ENCODE results near the gene RNASEH2C.

Gene RNASEH2C

DNA sequence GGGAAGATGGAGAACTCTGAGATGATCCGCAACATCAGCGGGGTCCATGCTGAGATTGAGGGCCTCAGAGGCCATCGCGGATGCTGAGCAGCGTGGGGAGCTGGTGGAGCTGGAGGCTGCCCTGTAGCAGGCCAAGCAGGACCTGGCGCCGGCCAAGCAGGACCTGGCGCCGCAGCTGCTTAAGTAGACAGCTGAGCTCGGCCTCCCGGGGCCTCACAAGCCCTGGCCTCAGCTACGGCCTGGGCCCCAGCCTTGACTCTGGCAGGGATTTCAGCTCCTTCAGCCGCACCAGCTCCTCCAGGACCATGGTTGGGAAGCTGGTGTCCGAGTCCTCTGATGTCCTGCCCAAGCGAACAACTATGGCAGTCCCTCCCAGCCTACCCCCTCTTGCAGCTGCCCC is 7.3 kb upstream of the RNASEH2C start:
- TF ChIP-seq CTCF (IDR thresholded peaks at IDR 0.05; ENCODE audit: low read depth, low read length): no peak
- no peak overlapping the region for H3K4me3 ChIP-seq (ENCODE audit: low read depth, low read length)

DNA sequence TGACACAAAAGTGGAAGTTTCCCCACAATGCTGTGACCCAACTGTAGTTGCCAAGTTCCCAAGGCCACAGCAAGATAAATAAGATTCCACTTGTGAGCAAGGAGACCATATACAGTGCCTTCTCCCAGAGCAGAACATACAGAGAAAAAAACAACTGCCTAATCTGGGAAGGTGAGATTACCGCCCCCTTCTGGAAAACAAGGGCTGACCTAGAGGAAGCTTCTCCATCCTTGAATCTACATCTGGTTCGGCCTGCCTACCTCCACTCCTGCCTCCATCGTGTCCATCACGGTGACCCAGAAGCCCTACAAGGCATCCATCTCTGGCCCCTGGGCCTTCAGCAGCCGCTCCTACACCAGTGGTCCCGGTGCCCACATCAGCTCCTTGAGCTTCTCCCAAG is 6.1 kb upstream of the RNASEH2C start:
- TF ChIP-seq CTCF (IDR thresholded peaks at IDR 0.05; ENCODE audit: low read depth, low read length): no peak
- H3K4me3 ChIP-seq (ENCODE audit: low read depth, low read length): no peak overlapping the region

DNA sequence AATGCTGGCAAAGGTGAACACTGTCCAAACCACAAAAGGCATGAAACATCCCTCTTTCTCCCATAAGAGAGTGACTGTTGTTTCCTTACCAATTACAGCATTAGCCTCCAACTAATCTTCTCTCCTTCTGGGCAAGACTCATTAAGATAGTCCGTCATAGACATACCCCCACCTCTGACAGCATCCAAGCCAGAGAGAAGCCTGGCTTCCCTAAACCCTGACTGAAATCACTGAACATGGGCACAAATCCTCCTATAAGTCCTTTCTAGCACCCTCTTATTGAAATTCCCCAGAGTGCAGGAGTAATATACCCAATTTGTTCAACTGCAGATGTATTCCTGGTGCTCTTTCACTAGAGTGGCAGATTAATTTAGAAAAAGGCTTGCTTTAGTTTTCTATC is 1.7 kb upstream of the RNASEH2C start:
- H3K4me3 ChIP-seq (ENCODE audit: low read depth, low read length): no peak overlapping the region
- TF ChIP-seq CTCF (IDR thresholded peaks at IDR 0.05; ENCODE audit: low read depth, low read length): no peak

DNA sequence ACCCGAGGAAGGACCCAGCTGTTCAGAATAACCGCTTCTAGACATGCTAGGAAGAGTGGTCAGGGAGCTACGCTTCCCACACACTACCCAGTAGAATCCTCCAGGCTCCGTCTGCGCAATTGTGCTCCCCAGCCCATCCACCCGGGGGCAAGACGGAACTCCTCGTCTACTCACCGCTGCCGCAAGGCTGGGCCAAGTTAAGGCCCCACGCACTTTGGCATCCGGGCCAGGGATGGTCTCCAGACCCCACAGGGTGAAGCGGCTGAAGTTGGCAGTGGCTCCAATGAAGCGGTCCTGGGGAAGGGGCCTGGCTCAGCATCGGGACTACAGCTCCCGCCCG is 757 bp downstream of the RNASEH2C start:
- TF ChIP-seq CTCF (IDR thresholded peaks at IDR 0.05; ENCODE audit: low read depth, low read length): no peak
- H3K4me3 ChIP-seq (ENCODE audit: low read depth, low read length): peak overlapping the region; percentile 67

- TF ChIP-seq CTCF (IDR thresholded peaks at IDR 0.05; ENCODE audit: low read depth, low read length): no peak
These were observed 1.6 kb downstream of the RNASEH2C start for GRCh38 chr11:65718964-65719492.

DNA sequence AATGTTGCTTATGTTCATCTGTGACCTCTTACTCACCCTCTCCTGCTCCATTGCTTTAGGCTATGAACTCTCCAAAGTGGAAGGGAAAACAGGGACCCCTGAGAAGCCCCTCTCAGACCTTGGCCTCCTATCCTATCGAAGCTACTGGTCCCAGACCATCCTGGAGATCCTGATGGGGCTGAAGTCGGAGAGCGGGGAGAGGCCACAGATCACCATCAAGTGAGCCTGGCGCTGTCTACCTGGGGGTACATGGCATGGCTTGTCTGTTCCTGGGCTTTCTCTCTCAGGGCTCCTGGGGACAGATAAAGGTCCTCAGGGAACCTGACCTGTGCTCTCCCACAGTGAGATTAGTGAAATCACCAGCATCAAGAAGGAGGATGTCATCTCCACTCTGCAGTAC is 2.1 kb downstream of the RNASEH2C start:
- TF ChIP-seq CTCF (IDR thresholded peaks at IDR 0.05; ENCODE audit: low read depth, low read length): no peak
- H3K4me3 ChIP-seq (ENCODE audit: low read depth, low read length): no peak overlapping the region

More at GRCh38 chr11:65718964-65719492, 1.6 kb downstream of the RNASEH2C start:
- H3K4me3 ChIP-seq (ENCODE audit: low read depth, low read length): peak overlapping the region; percentile 67

GRCh38 chr11:65717906-65718305 is 2.7 kb downstream of the RNASEH2C start:
- TF ChIP-seq CTCF (IDR thresholded peaks at IDR 0.05; ENCODE audit: low read depth, low read length): no peak
- H3K4me3 ChIP-seq (ENCODE audit: low read depth, low read length): no peak overlapping the region
